HG02943 (cell line): ENCODE results near the gene XRCC3.

Source experiments
- ATAC-seq: cut with Tn5 transposase; IDR thresholded peaks from one replicate; pipeline ENCODE4 v1.9.1; 2021; ENCODE audit warnings: mild to moderate bottlenecking, low read depth, moderate library complexity; ENCODE audit not compliant: unreplicated experiment

Gene XRCC3

DNA sequence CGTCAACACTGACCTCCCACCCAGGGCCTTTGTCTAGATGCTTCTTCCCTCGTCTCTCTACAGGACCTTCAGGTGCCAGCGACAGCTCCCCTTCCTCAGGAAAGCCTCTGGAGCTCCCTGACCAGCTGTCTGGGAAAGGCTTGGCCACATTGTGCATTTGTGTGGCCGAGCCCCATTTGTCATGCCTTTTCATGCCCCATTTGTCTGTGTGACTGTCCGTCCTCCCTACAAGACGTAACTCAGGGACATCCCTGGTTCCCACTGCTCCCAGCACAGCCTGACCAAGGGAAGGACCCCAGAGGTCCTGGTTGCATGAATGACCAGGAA, 24.2 kb upstream of the XRCC3 start:
- no peak for ATAC-seq

DNA sequence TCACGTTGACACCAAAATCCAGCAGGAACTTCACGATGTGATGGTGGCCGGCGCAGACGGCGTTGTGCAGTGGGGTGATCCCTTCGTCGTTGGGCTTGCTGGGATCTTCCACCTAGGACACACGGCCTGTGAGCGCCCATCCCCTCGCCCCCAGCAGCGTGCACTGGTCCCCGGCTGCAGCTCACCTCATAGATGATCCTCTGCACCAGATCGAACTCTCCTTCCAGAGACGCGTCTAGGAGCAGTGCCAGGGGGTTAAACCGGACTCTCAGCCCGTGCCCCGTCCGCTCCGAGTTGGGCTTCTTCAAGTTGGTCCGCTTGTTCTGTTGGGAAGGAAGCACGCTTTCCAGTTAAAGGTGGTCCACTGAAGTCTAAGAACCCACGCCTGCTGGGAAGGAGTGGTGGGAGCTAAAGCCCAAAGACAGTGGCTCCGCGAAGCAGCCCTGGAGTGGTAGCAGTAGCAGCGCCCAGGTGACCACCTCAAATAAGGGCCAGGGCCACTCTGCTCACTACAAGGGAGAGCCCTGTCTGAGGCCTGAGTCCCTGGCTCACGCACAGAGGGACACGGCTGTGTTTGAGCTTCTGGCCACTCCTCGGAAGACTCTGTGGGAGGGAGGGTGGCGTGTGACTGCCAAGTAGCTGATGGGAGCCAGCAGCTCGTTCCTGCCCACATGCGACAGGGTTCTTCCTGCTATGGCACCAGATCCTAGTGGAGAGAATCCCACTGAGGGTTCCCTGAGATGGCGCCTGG, 23.6 kb upstream of the XRCC3 start:
- no peak for ATAC-seq

DNA sequence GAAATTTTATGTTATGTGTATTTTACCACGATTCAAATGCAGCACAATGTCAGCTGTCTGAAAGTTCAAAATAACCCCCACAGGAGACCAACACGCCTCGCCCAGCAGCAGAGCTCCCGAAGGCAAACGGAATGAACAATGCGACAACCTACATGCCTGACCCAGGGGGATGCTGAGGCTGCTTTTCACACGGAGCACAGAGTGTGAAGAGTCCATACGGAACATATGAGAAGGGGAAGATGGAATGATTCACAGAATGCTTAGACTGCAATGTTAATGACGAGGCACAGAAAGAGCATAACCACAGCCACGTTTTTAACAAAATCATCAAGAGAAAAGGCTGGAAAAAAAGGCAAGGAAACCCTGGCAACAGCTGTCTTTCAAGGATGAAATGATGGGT, 22.9 kb upstream of the XRCC3 start:
- ATAC-seq, result no peak

DNA sequence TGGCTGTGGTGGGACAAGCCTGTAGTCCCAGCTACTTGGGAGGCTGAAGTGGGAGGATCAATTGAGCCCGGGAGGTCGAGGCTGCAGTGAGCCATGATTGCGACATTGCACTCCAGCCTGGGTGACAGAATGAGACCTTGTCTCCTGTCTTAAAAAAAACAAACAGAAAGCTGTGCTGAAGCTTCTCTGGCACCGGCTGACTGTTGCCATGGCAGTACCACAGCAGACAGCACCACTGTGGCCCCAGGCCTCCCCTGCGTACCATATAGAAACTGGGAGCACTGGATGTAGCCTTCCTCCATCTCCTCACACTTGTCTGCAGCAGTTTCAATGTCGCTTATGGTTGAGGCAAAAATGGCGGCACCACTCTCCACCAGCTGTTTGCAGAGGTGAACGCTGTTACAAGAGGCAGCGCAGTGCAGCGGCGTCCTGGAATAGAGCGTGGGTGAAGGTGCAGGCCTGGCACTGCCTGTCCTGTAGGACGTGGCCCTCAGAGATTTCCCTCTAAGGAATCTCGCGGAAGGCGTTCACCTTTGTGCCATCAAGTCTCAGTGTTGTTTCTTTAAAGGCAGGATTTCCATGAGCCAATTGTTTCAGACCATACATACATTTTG, 22.3 kb upstream of the XRCC3 start:
- ATAC-seq, result no peak

- ATAC-seq, result no peak
Observed at GRCh38 chr14:103736546-103737431, 21.5 kb upstream of the XRCC3 start.

- ATAC-seq, result no peak
Observed at GRCh38 chr14:103735815-103736545, 20.7 kb upstream of the XRCC3 start.

- no peak for ATAC-seq
Observed at GRCh38 chr14:103735439-103735814, 20.2 kb upstream of the XRCC3 start.

DNA sequence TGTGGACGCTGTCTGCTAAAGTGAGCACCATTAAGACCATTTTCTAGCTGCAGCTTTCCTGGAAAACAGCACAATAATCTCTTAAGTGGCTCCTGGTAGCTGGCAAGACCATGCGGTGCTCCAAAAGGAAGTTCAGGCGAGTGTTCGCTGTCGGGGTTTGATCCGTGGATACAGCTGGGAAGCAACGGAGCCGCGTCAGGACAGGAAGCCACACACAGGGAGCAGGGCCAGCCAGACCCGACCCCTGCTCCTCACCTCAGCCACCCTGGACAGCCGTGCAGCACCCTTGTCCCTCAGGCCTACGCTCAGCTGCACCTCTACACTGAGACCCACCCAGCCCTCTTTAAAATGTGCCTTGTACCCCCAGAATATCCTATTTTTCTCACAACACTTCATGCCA, 19.8 kb upstream of the XRCC3 start:
- ATAC-seq, result no peak

DNA sequence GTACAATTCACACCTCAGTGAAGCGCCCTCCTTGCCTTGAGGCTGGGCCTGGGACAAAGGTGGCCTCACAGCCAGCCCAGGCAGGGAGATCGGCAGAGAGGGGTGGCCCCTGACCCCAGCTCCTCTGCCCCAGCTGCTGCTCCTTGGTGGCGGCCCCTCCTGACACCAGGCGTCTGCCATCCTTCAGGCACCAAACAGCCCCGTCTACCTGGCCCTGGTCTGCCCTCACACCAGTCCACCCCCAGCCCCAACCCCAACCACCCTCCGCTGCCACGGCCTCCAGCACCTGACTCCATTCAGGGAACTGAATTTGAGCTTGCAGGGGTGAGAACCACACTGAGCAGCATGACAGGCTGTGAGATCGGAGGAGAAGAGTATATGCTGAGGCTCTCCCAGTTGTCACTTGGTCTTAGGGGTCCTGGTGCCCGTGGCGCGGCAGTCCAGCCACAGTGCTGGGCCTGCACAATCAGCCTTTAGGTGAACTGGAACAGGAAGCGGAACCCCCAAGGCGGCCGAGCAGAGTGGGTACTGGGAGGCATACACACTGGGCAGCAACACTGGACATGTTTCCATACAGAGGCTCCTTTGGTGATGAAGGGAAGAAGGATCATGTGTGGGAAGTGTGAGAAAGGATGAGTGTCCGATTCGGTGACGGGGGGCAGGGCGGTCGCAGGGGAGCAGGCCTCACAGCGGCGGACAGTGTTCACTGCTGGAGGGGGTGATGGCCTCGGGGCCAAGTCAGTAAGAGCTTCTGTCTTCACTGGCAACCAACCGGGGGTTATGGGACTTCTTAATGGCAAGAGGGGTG, 19.0 kb upstream of the XRCC3 start:
- no peak for ATAC-seq

DNA sequence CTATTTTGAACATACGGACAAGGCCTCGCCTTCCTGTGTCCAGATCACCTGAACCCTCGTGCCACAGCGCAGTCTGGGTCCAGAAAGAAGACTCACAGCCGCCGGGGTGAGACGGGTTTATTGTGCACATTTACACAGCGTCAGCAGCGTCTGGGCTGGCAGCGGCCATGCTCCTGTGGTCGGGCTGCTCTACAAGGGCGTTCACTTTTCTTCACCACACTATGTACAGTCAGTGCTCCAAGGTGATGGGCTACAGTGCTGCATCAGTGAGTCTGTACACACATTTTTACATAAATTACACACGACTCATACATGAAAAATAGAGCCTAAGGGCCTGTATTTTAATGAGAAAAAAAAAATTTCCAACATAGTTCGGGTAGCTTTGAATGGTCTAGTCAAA, 18.4 kb upstream of the XRCC3 start:
- ATAC-seq, result no peak

GRCh38 chr14:103732868-103733620, 17.8 kb upstream of the XRCC3 start:
- ATAC-seq, result no peak

DNA sequence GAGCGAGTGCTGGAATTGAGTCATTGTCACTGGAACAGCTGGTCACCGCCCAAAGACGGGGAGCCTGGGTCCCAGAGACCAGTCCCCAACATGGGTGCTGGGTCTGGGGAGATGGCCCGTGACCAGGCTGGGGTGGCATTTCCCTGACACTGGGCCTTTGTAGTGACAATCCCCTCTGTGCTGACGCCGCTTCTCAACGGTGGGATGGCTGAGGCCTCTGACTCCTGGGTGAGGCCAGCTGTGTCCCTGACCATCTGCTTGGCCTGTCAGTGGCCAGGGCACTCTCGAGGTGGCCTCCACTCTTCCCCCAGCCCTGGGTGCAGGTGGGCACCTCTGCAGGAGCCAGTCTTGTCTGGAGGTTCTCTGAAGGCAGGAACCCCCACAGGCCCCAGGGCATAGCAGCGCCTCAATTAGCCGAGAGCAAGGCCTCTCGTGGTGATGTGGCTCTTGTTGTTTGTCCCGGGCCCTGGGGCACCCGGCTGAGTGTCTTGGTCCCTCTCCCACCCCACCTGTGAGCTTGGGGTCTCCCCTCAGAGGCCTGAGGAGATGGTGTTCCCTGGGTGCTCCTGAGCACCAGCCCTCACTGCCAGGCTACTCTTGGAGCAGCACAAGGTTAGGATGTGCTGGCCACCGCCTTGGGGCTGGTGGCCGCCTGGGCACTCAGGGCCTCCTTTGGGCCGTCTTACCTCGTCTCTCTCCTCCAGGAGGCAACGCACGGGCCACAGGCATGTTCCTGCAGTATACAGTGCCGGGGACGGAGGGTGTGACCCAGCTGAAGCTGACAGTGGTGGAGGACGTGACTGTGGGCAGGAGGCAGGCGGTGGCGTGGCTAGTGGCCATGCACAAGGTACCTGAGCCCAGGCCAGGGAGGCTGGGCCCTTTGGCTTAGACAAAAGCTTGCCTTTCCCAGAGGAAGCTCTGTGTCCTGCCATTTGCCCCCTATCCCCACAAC, 16.9 kb upstream of the XRCC3 start:
- ATAC-seq, result no peak

- ATAC-seq, result no peak
Observed at GRCh38 chr14:103731481-103731880, 16.2 kb upstream of the XRCC3 start.

DNA sequence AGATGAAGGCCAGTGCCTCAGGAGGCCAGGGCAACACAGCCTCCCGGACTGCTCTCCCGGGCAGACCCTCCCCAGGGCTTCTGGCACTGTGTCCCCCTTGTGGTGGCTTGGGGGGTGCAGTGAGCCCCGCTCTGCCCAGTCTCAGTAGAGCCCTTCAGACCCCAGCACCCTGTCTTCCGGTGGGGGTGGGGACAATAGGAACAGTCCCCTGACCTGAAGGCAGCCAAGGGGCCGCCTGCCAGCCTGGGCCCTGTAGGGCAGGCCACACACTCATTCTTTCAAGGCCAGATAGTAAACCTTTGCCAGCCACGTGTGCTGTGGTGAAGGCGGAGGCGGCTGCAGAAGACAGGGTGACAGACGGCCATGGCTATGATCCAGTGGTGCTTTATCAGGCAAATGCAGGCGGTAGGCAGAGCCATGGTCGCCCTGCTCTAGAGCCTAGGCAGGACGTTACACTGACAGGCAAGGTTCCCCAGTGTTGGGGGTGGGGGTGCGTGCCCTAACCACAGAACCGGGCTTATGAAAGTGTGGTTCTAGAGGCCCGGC, 15.3 kb upstream of the XRCC3 start:
- no peak for ATAC-seq

DNA sequence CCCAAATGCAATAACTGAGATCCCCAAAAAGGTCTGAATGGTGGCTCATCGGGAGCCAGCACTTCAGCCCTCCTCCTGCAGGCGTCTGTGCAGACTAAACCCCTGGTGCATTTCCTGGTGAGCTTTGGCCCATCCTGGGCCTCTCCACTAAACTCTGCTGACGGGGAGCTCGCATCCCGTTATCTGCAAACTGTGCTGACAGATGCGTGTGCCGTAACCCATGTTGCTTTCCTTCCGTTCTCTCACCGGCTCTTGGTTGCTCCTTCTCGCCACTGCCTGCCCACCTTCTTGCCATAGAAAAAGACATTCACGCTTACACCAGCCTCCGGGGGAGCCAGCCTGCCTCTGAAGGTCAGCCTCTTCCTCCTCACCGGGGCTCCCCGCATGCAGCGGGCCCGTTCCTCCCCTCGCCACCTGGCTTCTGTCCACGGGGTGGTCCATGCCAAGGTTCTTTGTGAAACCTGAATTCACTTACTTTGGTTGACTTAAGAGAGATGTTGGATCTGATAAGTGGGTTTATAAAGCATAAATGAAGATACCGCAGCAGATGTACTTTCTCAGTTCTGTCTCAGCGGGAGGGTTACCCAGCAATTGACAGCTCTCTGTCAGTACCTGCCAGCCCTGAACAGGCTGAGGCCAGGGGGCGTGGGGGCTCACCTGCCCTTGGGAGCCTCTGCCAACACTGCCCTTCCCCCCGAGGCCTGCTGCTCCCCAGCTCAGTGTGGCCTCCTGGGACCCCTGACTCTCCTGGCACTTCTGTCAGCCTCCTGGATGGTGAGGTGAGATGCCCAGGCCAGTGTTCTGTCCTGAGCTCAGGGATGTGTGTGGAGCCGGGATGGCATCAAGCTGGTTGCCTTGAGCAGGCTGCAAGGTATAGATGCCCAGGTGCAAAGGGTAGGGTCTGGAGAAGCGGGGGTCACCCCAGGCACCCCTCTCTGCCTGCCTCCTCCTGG, 14.5 kb upstream of the XRCC3 start:
- ATAC-seq, result no peak

GRCh38 chr14:103728721-103729120, 13.5 kb upstream of the XRCC3 start:
- ATAC-seq, result no peak

DNA sequence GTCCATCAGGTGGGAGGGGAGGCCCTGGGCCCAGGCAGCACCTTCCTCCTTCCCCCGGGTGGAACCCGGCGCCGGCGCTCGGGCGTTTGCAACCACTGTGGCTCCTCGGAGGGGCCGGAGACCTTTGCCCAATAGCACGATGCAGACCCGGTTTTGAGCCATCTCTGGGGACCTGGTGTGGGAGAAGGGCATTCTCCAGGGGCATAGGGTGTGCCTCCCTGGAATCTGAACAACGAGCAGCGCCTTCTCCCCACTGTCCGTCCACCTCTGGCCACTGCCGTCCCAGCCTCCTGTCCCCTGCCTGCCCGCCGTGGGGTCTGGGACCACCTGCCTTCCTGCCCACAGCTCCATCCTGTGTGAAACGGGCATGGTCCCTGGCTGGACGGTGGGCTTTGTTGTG, 12.9 kb upstream of the XRCC3 start:
- ATAC-seq, result no peak
